COR-L47 (cell line): ENCODE data around the gene EXPH5.
"Not testable (repeated sequence)": the region's sequence is repeated elsewhere in the genome, so short reads cannot be mapped to it uniquely, and the experiment has no call there.

Experiments
- DNase-seq: peaks from one replicate; lab custom pipeline; 2025; lab: John Stamatoyannopoulos, UW

EXPH5 gene

GRCh38 chr11:108606070-108606469 is 12.5 kb upstream of the EXPH5 start:
- DNase-seq, result no peak

- not testable (repeated sequence) for DNase-seq
These were observed 9.2 kb upstream of the EXPH5 start for GRCh38 chr11:108602818-108603217.

GRCh38 chr11:108601150-108601549 is 7.6 kb upstream of the EXPH5 start:
- DNase-seq, result no peak

- no peak for DNase-seq
These were observed 6.4 kb upstream of the EXPH5 start for GRCh38 chr11:108599978-108600377.

- no peak for DNase-seq
These were observed 4.3 kb upstream of the EXPH5 start for GRCh38 chr11:108597736-108598355.

GRCh38 chr11:108596701-108597100 is 3.1 kb upstream of the EXPH5 start:
- no peak for DNase-seq

GRCh38 chr11:108593923-108594434 is 411 bp upstream of the EXPH5 start:
- DNase-seq, result no peak

- DNase-seq, result no peak
These were observed 866 bp downstream of the EXPH5 start for GRCh38 chr11:108592591-108593213.

GRCh38 chr11:108591893-108592292 is 1.7 kb downstream of the EXPH5 start:
- DNase-seq, result no peak

GRCh38 chr11:108589136-108589535 is 4.4 kb downstream of the EXPH5 start:
- DNase-seq, result no peak

- no peak for DNase-seq
These were observed 5.3 kb downstream of the EXPH5 start for GRCh38 chr11:108588287-108588686.

GRCh38 chr11:108587109-108587508 is 6.5 kb downstream of the EXPH5 start:
- DNase-seq, result no peak

- DNase-seq, result no peak
These were observed 7.0 kb downstream of the EXPH5 start for GRCh38 chr11:108586600-108586999.

- not testable (repeated sequence) for DNase-seq
These were observed 7.4 kb downstream of the EXPH5 start for GRCh38 chr11:108586185-108586584.

- no peak for DNase-seq
These were observed 8.6 kb downstream of the EXPH5 start for GRCh38 chr11:108584973-108585372.

- no peak for DNase-seq
These were observed 12.9 kb downstream of the EXPH5 start for GRCh38 chr11:108580645-108581044.

- no peak for DNase-seq
These were observed 13.5 kb downstream of the EXPH5 start for GRCh38 chr11:108580043-108580442.

- no peak for DNase-seq
These were observed 17.0 kb downstream of the EXPH5 start for GRCh38 chr11:108576523-108576922.

- no peak for DNase-seq
These were observed 18.9 kb downstream of the EXPH5 start for GRCh38 chr11:108574675-108575074.

GRCh38 chr11:108571001-108571400 is 22.6 kb downstream of the EXPH5 start:
- DNase-seq, result no peak

GRCh38 chr11:108569896-108570295 is 23.7 kb downstream of the EXPH5 start:
- no peak for DNase-seq

- DNase-seq, result no peak
These were observed 25.2 kb downstream of the EXPH5 start for GRCh38 chr11:108568195-108568858.

- DNase-seq, result no peak
These were observed 27.9 kb downstream of the EXPH5 start for GRCh38 chr11:108565653-108566052.
